NCI-H345 treated with DMSO at 0.1 percent for 48 hours (cell line): ENCODE measurements around the gene ASB11.
A peak's percentile ranks its signal among the peaks of the same experiment; 100 is the strongest.
"Not testable (repeated sequence)": the region's sequence is repeated elsewhere in the genome, so short reads cannot be mapped to it uniquely, and the experiment has no call there.

Source experiments
- DNase-seq: peaks from one replicate; lab custom pipeline; 2025; ENCODE audit not compliant: unreplicated experiment; lab: John Stamatoyannopoulos, UW

Gene ASB11

GRCh38 chrX:15310117-15310516 lies 5.3 kb downstream of the ASB11 start:
- DNase-seq = peak; percentile 23

GRCh38 chrX:15305899-15306298 lies 9.5 kb downstream of the ASB11 start:
- not testable (repeated sequence) for DNase-seq

- DNase-seq = no peak
These were observed 13.5 kb downstream of the ASB11 start for GRCh38 chrX:15301924-15302323.

GRCh38 chrX:15299941-15300851 lies 15.2 kb downstream of the ASB11 start:
- no peak for DNase-seq

DNA sequence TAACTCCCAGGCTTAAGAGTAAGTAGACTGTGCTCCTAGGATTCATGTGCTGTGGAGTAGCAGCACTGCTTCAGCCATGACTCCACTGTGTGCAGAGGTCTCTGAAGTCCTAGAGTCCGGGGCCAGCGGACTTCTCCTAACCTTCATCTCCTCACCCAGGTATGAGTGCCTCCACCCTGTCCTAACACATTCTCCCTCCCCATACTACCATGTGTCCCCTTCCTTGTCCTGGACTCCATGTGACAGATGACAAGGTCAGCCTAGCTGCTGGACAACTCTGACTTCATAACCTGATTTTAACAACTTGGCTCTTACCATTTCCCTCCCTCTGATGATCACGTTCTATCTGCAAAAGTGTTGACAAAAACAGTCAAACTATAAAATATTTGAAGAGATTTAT lies 16.7 kb downstream of the ASB11 start:
- DNase-seq = no peak

GRCh38 chrX:15298201-15298600 lies 17.2 kb downstream of the ASB11 start:
- DNase-seq = no peak

GRCh38 chrX:15293451-15293850 lies 22.0 kb downstream of the ASB11 start:
- no peak for DNase-seq

- DNase-seq = no peak
These were observed 22.6 kb downstream of the ASB11 start for GRCh38 chrX:15292861-15293260.

- no peak for DNase-seq
These were observed 37.8 kb downstream of the ASB11 start for GRCh38 chrX:15277604-15278003.

DNA sequence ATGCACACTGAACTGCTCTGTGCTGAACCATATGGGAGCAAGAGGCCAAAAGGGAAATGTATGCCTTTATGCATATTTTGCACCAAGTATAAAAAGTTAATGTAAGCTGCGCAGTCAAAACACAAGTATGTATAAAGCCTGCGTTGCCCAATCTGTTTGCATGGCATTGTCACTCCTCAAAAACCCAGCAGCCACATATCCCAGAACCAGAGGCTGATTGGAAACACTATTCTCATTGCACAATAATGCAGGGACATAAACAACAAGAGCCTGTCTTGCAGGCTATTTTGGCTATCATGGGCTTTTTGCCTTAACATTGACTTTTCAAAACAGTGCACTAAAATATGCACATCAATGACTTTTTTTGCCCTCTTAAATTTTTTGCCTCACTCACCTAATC lies 40.5 kb downstream of the ASB11 start:
- no peak for DNase-seq

DNA sequence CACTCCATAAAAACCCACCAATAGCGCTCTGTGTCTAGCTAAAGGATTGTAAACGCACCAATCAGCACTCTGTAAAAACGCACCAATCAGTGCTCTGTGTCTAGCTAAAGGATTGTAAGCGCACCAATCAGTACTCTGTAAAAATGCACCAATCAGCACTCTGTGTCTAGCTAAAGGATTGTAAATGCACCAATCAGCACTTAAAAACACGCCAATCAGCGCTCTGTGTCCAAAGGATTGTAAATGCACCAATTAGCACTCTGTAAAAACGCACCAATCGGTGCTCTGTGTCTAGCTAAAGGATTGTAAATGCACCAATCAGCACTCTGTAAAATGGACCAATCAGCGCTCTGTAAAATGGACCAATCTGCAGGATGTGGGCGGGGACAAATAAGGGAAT lies 42.2 kb downstream of the ASB11 start:
- not testable (repeated sequence) for DNase-seq

DNA sequence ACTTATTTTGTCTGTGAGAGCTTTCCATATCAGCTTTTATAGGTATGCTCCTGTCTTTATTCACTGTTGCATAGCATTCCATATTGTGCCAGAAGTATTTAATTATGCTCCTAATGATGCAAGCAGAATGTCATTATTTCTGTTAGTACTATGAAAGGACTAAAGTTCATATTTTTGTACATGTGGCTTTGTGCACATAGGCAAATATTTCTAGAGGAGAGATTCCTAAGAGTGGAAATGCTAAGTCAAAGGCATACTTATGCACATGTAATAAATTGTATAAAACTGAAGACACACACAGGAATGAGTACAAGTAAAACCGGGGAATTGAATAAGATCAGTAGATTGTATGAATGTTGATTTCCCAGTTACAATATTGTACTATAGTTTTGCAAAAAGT lies 43.7 kb downstream of the ASB11 start:
- no peak for DNase-seq

DNA sequence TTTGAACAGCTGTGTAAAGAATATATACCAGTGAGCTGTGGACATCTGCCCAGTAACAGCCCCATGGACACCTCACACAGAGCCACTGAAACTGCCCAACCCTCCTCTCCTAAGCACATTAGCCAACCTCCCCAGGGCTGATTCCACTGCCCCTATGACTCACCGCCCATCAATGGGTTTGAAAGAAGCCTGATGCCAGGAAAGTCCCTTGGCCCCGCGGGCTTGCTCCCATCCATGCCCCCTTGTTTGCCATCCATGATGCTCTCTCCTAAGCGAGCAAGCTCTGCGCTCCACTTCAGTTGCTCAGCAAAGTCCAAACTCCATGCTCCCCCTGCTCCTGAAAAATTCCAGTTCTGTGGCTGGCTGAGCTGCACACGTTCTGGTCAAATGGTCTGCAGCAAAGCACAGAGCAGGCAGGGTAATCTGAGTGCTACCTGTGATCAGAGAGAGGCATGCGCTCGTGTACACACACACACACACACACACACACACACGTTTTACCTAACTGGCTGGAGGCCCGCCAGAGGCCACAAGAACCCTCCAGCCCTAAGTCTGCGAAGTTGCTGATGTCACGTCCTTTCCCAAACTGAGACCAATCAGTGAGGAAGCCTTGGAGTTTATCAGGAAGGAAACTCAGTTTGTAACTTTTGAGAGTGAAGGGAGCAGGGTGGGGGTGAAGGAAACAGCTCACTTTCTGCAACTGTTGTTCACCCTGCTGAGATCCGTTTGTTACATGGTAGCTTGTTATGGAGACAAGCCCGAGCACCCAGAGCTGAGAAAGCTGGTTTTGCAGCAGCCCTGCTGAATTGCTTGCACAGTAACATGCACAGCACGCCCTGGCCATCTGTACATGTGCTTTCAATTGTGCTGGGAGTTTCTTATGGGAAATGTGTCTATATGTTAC lies 45.6 kb downstream of the ASB11 start, which contains the start of gene ASB9:
ASB9 (minus strand) TSS at position 466 of the 904 bp plus-strand sequence; CDS start at position 257, 209 bp downstream.
- no peak for DNase-seq

GRCh38 chrX:15269120-15269519 lies 46.3 kb downstream of the ASB11 start:
- DNase-seq = no peak

DNA sequence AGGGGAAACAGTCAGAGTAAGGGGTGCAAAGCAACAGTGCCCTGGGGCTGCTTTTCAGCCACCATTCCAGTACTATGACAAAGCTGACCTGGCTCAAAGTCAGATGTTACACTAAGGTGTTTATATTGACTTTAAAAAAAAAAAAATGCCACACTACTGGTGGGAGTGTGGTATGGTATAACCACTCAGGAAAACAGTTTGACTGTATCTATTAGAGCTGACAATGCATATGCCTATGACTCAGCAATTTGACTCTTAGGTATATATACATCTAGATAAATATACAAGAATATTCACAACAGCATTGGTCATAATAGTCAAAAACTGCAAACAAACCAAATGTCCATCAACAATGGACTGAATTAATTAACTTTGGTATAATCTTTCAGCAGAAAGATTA lies 60.6 kb downstream of the ASB11 start:
- no peak for DNase-seq

GRCh38 chrX:15245896-15246295 lies 69.5 kb downstream of the ASB11 start:
- no peak for DNase-seq

DNA sequence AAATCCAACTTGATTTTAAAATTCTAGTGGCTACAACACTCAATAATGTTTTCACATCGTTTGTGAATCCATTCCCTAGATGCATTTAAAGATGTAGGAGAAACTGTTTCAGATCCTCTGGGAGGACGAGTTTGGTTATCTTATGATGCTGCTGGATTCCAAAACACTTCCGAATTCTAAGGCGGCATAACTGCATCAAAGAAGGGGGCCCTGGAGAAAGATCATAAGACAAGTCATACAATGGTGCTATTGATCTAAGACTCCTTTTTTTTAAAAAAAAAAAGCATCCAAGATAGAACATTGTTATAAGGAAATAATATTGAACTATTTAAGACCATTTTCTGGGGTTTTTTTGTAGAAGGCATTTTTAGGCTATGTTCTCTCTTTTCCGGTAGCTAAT lies 71.0 kb downstream of the ASB11 start:
- DNase-seq = no peak

DNA sequence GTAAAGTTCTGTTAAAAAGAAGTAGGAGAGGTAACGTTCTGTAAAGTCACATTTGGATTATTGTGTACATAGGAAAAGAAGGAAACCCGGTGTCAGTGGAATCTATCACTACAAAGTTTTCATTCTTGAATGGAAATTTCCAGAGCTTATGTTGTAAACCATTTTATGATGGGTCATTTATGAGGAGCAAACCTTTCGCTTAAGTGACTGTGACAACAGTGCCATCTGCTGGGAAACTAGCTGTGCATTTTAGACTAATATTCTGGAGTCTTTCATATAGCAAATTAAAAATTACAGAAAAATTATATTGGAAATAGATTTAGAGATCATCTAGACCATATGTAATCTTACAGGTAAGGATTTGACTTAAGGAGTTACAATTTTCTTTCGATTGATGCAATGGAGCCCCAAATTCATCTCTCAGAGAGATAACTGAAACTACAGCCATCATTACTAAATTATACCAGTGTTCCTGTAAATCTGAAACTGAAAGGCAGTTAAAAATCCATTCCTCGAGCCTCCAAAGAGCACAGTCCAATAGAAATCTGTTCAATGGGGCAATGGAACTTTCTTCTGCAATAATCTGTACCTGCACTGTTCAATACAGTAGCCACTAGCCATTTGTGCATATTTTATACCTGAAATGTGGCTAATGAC lies 72.4 kb downstream of the ASB11 start:
- peak; percentile 24 for DNase-seq

DNA sequence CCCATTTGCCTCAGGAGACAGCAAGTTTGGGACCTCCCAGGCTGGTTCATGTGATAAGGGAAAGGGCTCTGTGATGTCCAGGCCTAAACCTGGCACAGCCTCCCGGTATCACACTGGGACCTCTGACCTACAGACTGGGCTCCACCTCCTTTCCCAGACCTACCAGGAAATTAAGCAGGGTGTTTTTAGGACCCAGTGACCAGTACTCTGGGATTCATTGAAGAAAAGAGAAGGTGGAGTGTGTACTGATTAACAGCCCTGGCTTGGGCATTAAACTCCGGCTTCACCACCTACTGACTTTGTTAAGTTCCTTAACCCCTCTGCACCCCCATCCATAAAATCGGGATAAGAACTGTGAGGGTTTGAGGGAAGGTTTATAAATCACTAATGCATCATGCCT lies 74.1 kb downstream of the ASB11 start:
- no peak for DNase-seq

DNA sequence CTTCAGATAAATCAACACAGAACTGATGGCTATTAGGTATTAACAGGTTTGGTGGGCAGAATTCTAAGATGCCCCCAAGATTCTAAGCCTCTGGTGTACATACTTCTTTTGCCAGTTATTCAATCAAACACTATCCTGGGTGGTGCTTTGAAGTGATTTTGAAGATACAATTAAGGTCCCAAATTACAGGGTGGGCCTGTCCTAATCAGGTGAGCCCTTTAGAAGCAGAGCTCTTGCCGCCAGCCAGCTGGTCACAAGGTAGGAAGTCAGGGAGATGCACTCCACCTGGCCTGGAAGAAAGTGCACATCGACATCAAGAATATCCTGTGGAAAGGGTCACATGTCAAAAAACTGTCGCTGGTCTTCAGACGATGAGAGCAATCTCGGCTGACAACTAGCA lies 75.0 kb downstream of the ASB11 start:
- DNase-seq = no peak

DNA sequence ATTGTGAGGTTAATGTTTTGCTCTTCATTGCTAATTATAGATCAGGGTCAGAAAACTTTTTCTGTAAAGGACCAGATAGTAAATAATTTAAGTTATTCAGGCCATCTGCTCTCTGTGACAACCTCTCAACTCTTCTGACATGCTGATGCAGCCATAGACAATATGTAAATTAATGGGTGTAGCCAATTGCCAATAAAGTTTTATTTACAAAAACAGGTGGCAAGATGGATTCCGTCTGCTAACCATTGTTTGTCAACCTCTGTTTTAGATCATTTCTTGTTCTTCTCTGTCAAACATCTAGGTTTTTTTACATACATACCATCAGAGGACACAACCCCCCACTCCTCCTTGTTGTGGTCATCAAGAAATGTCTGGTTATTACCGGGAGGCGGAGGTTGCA lies 79.3 kb downstream of the ASB11 start:
- no peak for DNase-seq
